Vagina (tissue), 2 donors: Measurements from ENCODE around the gene RANBP17.
"Not testable (repeated sequence)": the region's sequence is repeated elsewhere in the genome, so short reads cannot be mapped to it uniquely, and the experiment has no call there.

ENCODE experiments used
- POLR2A ChIP-seq, 2 donors: fragments of 450-650 bp; IDR thresholded peaks; one replicate each; pipeline ENCODE4 v1.6.1; 2017; ENCODE audit warnings: antibody characterized with exemption in 2 of 2, mild to moderate bottlenecking in 2 of 2, moderate library complexity in 2 of 2
- POLR2AphosphoS5 ChIP-seq, 2 donors: sonication (generic); formaldehyde crosslinking; IDR thresholded peaks; one replicate each; pipeline ENCODE4 v1.9.0; 2017; ENCODE audit warnings: antibody characterized with exemption in 2 of 2, mild to moderate bottlenecking in 2 of 2, low read depth in 1 of 2; ENCODE audit not compliant: insufficient read depth in 1 of 2
- TF ChIP-seq, protein P1 (sequence below), 3 experiments: fragments of 450-650 bp in 2 of 3; fragments of 200-600 bp in 1 of 3; sonication (generic) in 1 of 3; IDR thresholded peaks; one replicate each; pipeline ENCODE4 v1.5.1; 2017 to 2019; ENCODE audit warnings: antibody characterized with exemption in 3 of 3, mild to moderate bottlenecking in 2 of 3, moderate library complexity in 2 of 3

- TF ChIP-seq, protein P1, sequence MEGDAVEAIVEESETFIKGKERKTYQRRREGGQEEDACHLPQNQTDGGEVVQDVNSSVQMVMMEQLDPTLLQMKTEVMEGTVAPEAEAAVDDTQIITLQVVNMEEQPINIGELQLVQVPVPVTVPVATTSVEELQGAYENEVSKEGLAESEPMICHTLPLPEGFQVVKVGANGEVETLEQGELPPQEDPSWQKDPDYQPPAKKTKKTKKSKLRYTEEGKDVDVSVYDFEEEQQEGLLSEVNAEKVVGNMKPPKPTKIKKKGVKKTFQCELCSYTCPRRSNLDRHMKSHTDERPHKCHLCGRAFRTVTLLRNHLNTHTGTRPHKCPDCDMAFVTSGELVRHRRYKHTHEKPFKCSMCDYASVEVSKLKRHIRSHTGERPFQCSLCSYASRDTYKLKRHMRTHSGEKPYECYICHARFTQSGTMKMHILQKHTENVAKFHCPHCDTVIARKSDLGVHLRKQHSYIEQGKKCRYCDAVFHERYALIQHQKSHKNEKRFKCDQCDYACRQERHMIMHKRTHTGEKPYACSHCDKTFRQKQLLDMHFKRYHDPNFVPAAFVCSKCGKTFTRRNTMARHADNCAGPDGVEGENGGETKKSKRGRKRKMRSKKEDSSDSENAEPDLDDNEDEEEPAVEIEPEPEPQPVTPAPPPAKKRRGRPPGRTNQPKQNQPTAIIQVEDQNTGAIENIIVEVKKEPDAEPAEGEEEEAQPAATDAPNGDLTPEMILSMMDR (IDR thresholded peaks at IDR 0.05): not testable (repeated sequence)
- TF ChIP-seq POLR2A (IDR thresholded peaks at IDR 0.05); POLR2AphosphoS5 (IDR thresholded peaks at IDR 0.05; ENCODE audit: insufficient read depth in 1 of 2, low read depth in 1 of 2): not testable (repeated sequence)
These were observed 27.8 kb upstream of the RANBP17 start for GRCh38 chr5:170833981-170834380.
